Thymus (tissue), 11 donors: ENCODE data around the gene PRSS50. TPM values are rescaled to one million over a fixed set of nuclear protein-coding genes. Genes with fewer than 3 reads are reported as not detected.

Source experiments
- DNase-seq, 9 donors: peaks; one replicate each; pipeline ENCODE4 v3.0.0-alpha.2; 2013; ENCODE audit warnings: low spot score in 9 of 9, low read depth in 6 of 9, missing footprints in 1 of 9
- H3K27ac ChIP-seq, 2 donors: one replicate each; pipeline ENCODE4 v1.5.1; 2013; ENCODE audit warnings: control low read depth in 1 of 2, low read depth in 1 of 2, low read length in 1 of 2, mild to moderate bottlenecking in 1 of 2, moderate library complexity in 1 of 2
- H3K27me3 ChIP-seq, 2 donors: one replicate each; pipeline ENCODE4 v1.5.1; 2013; ENCODE audit warnings: low read length in 1 of 2; ENCODE audit not compliant: control insufficient read depth in 2 of 2, insufficient read depth in 1 of 2
- H3K36me3 ChIP-seq, 2 donors: one replicate each; pipeline ENCODE4 v1.5.1; 2013; ENCODE audit warnings: low read length in 1 of 2, mild to moderate bottlenecking in 1 of 2, moderate library complexity in 1 of 2; ENCODE audit not compliant: control insufficient read depth in 2 of 2, insufficient read depth in 2 of 2
- H3K4me1 ChIP-seq, 2 donors: one replicate each; pipeline ENCODE4 v1.5.1; 2013; ENCODE audit warnings: low read length in 2 of 2; ENCODE audit not compliant: control insufficient read depth in 2 of 2, insufficient read depth in 2 of 2
- H3K4me3 ChIP-seq, 2 donors: one replicate each; pipeline ENCODE4 v1.5.1; 2013; ENCODE audit warnings: low read length in 2 of 2, control low read depth in 1 of 2, mild to moderate bottlenecking in 1 of 2
- H3K9me3 ChIP-seq, 2 donors: one replicate each; pipeline ENCODE4 v1.5.1; 2013; ENCODE audit warnings: low read length in 1 of 2, mild to moderate bottlenecking in 1 of 2; ENCODE audit not compliant: control insufficient read depth in 2 of 2, insufficient read depth in 1 of 2
- WGBS: extraction: QIAGEN DNeasy Blood & Tissue Kit; methylation state at CpG from one replicate; pipeline ENCODE4 v1.1.7; 2013; 5-methylcytosine and 5-hydroxymethylcytosine counted together
- polyA plus RNA-seq: library from polyadenylated mRNA; stranded (reverse); fragments of 200-250 nt; gene quantifications from one replicate; pipeline ENCODE4 v1.2.3, GENCODE V29; 2013
- total RNA-seq: library from RNA; stranded (reverse); fragments of 120-200 nt; gene quantifications from one replicate; pipeline ENCODE4 v1.2.4, GENCODE V29; 2013
- donor health status: healthy.

Gene PRSS50
- total and polyA plus RNA-seq, 2 donors, result 0.05 to 0.27 TPM

DNA sequence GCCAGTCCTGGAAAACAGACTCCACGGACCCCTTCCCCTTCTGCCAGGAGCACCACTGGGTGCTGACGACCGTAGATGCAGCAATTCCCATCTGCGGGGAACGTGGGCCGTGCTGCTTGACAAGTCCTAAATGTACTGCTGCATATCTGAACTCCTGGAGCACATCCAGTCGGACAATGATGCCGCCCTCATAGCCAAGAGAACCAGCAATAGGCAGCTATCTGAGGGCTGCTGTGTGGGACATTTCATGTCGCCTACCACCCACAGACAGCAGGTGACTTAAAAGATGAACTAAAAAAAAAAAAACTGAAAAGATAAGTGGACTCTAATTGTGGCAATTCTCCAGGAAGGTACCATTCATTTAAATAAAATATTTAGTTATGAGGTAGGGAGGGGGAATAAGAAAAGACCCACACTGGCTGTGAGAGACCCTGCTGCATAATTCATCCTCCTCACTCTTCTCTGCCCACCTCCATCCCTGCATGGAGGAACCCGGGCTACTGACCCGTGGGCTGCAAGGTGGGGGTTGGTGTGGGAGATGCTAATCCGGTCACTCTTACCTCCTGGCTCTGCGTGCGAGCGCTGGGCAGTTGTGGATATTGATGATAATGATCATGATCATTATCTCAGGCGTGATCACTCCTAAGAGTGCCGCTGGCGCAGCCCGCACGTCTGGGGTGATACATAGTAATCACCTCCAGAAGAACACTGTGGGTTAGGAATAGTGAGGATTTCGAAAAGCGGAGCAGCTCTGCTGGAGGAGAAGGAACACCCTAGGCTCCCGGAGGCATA lies 52.5 kb downstream of the PRSS50 start:
- Histone ChIP-seq H3K27ac (no peak overlapping the region), H3K4me1 (peaks cover 0 to 8% of the 10 kb centered on the region in 2 donors), H3K9me3 (no peaks in the 10 kb centered on the region), H3K27me3 (peaks cover 0 to 8% of the 10 kb centered on the region in 2 donors), H3K4me3 (no peak overlapping the region), H3K36me3 (no peaks in the 10 kb centered on the region)
- DNase-seq, result no peak
- 90% methylated on average over 23 of the region's 23 CpGs for WGBS

GRCh38 chr3:46664188-46664970 lies 53.3 kb downstream of the PRSS50 start:
- DNase-seq, result no peak
- 96% methylated on average over 6 of the region's 6 CpGs for WGBS

DNA sequence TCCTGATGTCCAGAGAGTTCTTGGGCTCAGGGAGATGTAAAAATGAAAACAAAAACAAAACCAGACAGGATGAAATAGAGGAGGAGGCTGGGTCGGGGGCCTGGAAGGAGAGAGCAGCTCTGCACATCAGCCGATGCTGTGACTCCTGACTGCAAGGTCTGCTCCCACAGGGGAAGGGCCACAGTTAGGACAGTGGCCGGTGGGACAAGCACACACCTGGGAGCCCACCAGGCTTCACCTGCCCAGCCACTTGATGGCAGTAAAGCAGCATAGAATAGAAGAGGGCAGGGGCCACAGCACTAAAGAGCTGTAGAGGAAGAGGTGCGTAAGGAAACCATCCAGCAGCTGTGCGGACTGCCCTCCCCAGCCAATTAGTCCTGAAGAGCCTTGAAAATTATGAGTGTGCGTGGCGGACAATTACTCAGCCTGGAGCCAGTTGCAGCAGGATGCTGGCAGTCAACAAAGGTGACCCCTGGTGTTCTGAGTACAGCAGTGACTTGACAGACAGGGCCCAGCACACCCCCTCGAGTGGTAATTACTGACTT lies 54.0 kb downstream of the PRSS50 start:
- Histone ChIP-seq H3K36me3 (no peaks in the 10 kb centered on the region), H3K9me3 (no peaks in the 10 kb centered on the region), H3K4me3 (no peak overlapping the region), H3K4me1 (peaks cover 0 to 8% of the 10 kb centered on the region in 2 donors), H3K27me3 (peaks cover 0 to 8% of the 10 kb centered on the region in 2 donors), H3K27ac (no peak overlapping the region)
- peak in 2 of 9 donors; percentile 6 to 9 for DNase-seq
- WGBS, result 83% methylated on average over 8 of the region's 8 CpGs

More at GRCh38 chr3:46664188-46664970, 53.3 kb downstream of the PRSS50 start:
- Histone ChIP-seq H3K36me3 (no peaks in the 10 kb centered on the region), H3K27ac (no peak overlapping the region), H3K4me1 (peaks cover 0 to 8% of the 10 kb centered on the region in 2 donors), H3K9me3 (no peaks in the 10 kb centered on the region), H3K27me3 (peaks cover 0 to 8% of the 10 kb centered on the region in 2 donors), H3K4me3 (no peak overlapping the region)

GRCh38 chr3:46662771-46663551 lies 54.7 kb downstream of the PRSS50 start:
- no peaks in the 10 kb centered on the region for H3K36me3 ChIP-seq
- no peaks in the 10 kb centered on the region for H3K9me3 ChIP-seq
- peaks cover 0 to 8% of the 10 kb centered on the region in 2 donors for H3K4me1 ChIP-seq
- H3K27ac ChIP-seq, result no peak overlapping the region
- H3K27me3 ChIP-seq, result peaks cover 0 to 8% of the 10 kb centered on the region in 2 donors
- 88% methylated on average over 17 of the region's 17 CpGs for WGBS
- no peak for DNase-seq
- H3K4me3 ChIP-seq, result no peak overlapping the region

Other genes starting within 250 kb of the PRSS50 start
- gene RTP3, start 219.9 kb downstream of the PRSS50 start, total RNA-seq, result not detected
- 0.07 TPM for gene RTP3, start 219.9 kb downstream of the PRSS50 start, polyA plus RNA-seq
- gene LRRC2, start 151.6 kb downstream of the PRSS50 start, total RNA-seq, result 2.5 TPM
- 2.4 TPM for gene LRRC2, start 151.6 kb downstream of the PRSS50 start, polyA plus RNA-seq
- gene FAM240A, start 105.3 kb downstream of the PRSS50 start, total RNA-seq, result 0.05 TPM
- 0.37 TPM for gene FAM240A, start 105.3 kb downstream of the PRSS50 start, polyA plus RNA-seq
- gene ALS2CL, start 24.2 kb downstream of the PRSS50 start, total RNA-seq, result 4.3 TPM
- 22.4 TPM for gene ALS2CL, start 24.2 kb downstream of the PRSS50 start, polyA plus RNA-seq
- 0.85 TPM for gene TMIE, start 16.5 kb downstream of the PRSS50 start, total RNA-seq
- gene TMIE, start 16.5 kb downstream of the PRSS50 start, polyA plus RNA-seq, result 0.57 TPM
- 0.19 TPM for gene MYL3, start 145.6 kb upstream of the PRSS50 start, total RNA-seq
- 0.50 TPM for gene MYL3, start 145.6 kb upstream of the PRSS50 start, polyA plus RNA-seq
- 0.80 TPM for gene PTH1R, start 159.9 kb upstream of the PRSS50 start, total RNA-seq
- 6.9 TPM for gene PTH1R, start 159.9 kb upstream of the PRSS50 start, polyA plus RNA-seq